GM19397 (cell line): Measurements from ENCODE around the gene FAM171A2.

Experiments
- ATAC-seq: cut with Tn5 transposase; IDR thresholded peaks from one replicate; pipeline ENCODE4 v1.9.1; 2021; ENCODE audit warnings: mild to moderate bottlenecking, moderate library complexity; ENCODE audit not compliant: unreplicated experiment

FAM171A2 gene

DNA sequence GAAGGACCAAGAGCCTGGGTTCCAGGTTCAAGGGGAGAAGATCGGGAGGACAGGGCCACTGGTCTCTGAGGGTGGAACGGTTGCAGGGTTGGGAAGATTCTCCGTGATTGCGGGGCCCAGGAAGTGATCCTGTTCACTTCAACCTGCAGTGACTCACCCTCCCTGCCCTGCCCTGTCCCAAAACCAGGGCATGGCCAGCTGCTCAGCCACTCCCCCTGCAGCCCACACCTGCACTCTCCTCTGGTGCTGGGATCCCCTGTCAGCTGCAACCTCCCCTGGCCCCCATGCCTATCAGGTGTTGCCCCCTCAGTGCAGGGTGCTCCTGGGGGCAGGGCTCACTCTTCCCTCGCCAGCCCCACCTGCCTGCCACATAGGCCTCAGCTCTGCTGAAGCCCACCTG is 54.2 kb downstream of the FAM171A2 start:
- no peak for ATAC-seq

DNA sequence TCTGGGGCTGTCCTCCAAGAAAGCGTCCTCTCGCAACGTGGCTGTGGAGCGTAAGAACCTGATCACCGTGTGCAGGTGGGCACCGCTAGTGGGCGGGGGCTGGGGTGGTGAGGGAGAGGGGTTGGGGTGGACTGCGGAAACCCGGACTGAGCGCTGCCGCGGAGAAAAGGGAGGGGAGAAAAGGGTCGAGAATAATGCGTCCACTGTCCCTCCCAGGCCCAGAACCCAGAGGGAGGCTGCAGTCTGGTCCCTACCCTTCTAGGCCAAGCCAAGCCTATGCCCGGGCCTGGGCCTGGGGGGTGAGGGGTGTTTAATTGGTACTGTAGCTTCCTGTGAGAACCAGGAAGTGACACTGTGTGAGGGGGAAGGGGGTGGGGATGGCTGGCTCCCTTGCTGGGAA is 54.8 kb downstream of the FAM171A2 start:
- no peak for ATAC-seq

DNA sequence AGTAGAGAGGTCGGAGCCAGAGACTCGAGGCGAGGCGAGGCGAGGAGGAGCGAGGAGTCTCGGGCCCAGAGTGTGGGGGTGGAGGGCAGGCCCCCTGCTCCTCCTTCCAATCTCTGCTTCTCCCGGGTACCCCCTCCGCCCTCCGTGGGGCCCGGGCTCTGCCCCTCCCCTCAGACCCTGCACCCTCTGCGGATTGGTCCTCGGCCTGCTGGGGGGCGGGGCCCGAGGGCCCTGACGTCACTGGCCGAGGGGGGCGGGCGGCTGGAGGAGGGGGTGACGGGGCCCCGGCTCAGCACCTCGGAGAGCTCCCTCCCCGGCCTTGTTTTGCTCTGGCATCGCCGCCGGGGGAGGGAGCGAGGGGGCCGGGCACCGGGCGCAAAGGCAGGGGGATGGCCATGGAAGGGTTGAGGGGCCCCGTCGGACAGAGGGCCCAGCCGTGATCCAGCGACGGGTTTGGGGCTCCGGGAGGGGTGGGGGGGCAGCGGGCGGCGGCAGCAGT is 55.3 kb downstream of the FAM171A2 start, which contains the start of gene RUNDC3A:
Gene RUNDC3A, plus strand, starts transcription at position 282 of the 499 bp plus-strand sequence. CDS start 232 bp downstream, outside the sequence.
- ATAC-seq: no peak

DNA sequence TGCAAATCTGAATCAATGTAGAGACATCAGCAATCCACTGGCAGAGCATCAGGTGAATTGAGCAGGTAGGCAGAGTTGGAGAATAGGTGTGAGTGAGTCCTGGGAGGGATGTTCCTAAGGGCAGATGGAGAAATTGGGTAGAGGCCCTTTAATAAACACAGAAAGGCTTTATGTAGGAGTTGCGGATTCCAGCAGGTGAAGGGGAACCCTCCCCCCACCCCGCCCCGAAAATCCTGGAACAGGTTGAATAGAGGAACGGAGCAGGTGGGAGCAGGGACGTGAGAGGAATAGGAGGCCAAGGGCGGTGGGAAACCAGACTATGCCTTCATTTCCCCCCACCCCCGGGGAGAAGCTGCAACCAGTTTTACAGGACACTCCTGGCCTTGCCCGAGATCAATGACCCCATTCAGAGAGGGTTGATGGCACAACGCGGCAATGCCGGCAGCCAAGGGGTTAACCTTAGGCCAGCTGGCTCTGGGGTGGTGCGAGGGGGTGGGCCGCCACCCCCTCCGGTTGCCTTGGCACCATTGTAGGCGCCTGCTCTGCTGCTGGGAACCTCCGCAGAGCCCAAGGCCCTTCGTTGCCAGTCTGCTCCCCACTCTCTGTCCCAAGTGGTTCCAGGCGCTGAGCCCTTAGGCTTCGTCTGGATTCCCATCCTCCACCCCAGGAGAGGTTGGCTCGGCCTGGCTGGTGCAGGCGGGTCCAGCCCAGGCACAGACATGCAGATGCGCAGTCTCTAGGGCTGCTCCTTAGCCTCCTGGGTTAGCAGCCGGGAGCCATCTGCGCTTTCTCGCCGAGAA is 56.1 kb downstream of the FAM171A2 start:
- ATAC-seq: no peak

DNA sequence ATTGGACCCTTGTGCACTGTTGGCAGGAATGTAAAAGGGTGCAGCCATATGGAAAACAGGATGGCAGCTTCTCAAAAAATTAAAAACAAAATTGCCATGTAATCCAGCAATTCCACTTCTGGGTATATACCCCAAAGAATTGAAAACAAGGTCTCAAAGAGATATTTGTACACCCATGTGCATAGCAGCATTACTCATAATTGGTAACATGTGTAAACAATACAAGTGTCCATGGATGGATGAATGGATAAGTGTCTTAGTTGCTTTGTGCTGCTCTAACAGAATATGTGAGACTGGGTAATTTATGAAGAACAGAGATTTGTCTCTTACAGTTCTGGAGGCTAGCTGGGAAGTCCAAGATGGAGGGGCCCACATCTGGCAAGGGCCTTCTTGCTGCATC is 59.0 kb downstream of the FAM171A2 start:
- ATAC-seq: no peak
